COLO829 (cell line): Measurements from ENCODE around the gene FAM32A.

Source experiments
- DNase-seq: peaks from one replicate; pipeline ENCODE4 v3.0.0; 2012; ENCODE audit warnings: low spot score

The FAM32A gene

DNA sequence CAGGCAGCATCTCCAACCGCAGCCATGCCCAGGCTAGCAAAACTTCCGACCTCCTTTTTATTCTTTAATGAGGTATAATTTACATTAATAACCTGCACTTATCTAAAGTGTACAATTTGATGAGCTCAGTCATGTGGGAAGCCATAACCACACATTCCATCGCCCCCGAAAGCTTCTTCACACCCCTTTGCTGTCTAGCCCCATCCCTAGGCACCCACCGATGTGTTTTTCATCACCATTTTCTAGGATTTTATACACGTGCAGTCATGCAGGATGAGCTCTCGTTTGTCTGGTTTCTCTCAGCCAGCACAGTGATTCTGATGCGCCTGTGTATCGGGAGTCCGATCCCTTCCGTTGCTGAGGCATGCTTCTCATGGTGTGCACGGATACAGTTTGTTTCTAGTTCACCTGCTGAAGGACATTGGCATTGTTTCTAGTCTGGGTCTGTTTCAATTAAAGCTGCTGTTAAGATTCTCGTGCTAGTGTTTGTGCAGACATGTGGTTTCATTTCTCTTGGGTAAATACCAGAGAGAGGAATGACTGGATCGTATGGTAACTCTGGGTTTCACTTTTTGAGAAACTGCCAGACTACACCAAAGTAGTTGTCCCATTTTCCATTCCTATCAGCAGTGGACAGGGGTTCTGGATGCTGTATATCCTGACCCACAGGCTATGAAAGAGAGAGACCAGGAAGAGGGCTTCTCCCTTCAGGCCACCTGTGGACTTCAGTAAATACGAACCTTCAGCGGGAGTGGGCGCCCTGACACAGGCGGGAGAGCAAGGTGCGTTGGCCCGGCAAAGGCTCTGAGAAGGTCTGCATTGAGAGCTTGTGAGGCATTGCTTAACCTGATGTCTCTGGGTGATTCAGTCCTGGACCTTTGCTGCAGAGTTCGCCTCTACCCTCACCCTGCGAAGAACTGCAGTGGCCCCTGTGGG, 17.4 kb downstream of the FAM32A start:
- DNase-seq = no peak

- DNase-seq = no peak
These were observed 18.2 kb downstream of the FAM32A start for GRCh38 chr19:16203256-16204004.

DNA sequence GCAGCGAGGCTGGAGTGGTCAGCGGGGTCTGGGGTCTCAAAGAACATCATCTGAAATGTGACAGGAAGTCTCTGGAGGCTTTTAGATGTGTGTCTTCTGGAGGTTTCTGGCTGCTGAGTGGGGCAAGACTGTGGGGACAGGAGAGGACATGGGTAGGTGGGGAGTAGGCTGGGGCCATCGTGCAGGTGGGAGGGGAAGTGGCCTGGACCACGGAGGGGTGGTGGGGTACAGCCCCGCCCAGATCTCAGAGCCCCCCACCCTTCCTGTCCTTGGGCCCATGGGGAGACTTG, 18.7 kb downstream of the FAM32A start:
- no peak for DNase-seq

- DNase-seq = no peak
These were observed 20.2 kb downstream of the FAM32A start for GRCh38 chr19:16205205-16206045.

- no peak for DNase-seq
These were observed 20.9 kb downstream of the FAM32A start for GRCh38 chr19:16206046-16206605.

DNA sequence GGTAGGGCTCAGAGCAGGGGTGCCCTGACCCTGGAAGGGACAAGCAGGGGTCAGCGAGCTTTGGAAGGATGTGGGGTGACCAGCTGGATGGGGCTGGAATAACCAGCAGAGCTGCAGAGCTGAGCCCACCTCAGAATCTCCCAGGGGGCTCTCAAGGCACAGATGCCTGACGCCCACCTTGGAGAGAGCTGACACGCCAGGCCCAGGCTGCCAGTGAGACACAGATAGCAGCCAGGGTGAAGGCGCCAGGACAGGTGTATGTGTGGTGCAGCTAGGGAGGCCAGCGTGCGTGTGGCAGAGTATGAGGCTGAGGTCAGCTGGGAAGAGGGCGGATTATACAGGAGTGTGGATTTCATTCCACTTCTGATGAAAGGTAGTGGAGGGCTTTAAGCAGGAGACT, 21.4 kb downstream of the FAM32A start:
- DNase-seq = no peak

- no peak for DNase-seq
These were observed 21.9 kb downstream of the FAM32A start for GRCh38 chr19:16207063-16207462.

GRCh38 chr19:16207490-16208025, 22.3 kb downstream of the FAM32A start:
- no peak for DNase-seq

DNA sequence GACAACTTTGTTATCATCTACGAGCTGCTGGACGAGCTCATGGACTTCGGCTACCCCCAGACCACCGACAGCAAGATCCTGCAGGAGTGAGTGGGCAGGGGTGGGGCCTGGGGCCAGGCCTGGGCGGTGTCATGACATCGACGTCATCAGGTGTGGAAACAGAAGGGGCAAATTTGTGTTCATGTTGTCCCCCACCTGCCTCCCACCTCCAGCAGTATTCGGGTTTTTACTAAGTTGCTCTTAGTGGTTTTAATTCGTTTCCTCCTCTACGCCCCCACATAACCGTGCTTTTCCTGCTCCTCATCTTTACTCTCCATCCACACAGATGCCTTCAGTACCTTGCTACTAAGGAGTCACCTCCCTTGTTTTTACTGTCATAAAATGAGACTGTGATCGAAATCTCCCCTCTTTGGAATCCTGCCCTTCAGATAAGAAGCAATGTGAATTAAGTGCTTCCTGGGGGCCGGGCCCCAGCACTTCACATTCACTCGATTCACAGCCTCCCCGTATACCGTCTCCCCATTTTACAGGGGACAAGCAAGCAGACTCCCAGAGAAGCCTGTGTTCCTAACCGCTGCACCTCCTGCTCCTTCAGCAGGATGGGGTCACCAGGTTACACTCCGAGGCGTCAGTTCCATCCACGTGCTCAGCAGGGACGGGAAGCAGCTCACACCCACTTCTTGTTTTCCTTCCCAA, 23.0 kb downstream of the FAM32A start:
- no peak for DNase-seq

DNA sequence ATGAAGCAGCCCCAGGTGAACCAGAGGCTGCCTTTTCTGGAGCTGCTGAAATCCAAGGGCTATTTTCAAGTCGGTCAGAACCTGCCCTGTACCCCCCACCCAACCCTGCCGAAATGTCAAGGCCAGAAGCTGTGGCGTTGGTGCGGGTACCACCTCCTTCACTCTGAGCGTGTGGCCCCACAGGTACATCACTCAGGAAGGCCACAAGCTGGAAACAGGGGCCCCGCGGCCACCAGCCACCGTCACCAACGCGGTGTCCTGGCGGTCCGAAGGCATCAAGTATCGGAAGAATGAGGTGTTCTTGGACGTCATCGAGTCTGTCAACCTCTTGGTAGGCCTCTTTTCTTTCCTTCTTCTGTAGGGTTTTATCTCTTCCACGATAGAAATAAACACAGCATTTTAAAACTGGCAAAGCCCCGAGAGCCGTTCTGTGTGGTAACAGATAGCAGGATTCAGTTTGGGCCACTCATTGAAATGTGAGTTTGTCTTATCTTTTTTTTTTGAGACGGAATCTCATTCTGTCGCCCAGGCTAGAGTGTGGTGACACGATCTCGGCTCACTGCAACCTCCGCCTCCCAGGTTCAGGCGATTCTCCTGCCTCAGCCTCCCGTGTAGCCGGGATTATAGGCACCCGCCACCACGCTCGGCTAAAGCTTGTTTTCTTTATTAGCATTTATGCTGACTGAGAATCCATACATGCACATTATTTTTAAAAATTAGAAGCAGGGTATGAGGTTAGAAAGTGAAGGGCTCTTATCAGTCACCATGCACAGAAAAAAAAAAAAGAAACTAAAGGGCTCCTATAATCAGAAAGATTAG, 23.8 kb downstream of the FAM32A start:
- no peak for DNase-seq

DNA sequence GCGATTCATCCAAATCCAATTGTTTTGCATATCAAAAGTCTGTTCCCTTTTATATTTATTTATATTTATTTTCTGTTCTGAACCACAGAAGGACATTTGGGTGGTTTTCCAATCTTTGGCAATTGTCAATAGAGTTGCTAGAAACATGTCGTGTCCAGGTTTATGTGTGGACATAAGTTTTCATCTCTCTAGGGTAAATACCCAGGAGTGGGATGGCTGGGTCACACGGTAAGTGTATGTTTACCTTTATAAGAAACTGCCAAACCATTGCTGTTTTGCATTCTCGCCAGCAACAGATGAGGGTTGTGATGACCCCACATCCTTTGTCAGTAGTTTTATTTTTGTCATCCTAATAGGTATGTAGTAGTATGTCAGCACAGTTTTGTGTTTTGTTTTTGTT, 25.0 kb downstream of the FAM32A start:
- DNase-seq = no peak

DNA sequence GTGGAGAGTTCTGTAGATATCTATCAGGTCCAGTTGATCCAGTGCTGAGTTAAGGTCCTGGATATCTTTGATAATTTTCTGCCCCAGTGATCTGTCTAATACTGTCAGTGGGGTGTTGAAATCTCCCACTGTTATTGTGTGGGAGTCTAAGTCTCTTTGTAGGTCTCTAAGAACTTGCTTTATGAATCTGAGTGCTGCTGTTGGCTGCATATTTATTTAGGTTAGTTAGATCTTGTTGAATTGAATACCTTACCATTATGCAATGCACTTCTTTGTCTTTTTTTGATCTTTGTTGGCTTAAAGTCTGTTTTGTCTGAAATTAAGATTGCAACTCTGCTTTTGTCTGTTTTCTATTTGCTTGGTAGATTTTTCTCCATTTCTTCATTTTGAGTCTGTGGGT, 27.9 kb downstream of the FAM32A start:
- no peak for DNase-seq

DNA sequence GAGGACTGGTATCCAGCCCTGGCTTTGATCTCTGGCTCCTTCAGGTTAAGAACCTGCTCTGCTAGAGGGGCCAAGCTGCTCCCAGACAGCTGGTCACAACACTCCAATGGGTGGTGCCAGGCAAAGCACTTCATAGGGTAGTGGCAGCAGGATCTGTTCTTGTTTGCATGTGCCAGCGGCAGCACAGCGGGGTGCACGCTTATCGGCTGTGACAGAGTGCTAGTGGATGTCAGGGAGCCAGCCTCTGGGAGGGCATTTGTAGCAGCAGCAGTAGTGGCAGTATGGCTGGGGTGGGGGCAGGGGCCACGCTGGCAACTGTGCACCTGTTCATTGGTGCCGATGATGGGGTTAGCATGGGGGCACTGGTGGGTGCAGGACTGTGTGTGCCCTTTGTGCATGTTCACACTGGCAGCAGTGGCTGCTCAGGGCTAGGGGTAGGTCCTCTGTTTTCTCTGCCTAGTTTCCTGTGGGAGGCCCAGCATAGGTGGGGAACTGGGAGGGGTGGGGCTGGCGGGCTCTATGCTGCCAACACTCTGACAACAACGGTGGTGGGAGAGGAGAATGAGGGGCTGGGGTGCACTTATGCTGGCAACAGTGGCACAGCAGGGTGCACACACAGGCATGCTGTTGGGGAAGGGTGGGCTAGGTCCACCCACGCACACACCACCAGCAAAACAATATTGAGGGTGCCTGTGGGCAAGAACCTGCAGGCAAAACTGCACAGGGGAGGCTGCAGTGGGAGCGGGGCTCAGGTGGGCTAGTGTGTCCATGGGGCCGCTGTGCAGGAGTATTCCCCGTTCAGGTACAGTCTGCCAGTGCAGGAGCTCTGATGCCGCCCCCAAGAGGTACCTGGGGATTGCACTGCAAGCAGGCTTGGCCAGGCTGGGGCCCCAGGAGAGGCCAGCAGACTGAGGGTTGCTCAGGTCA, 31.8 kb downstream of the FAM32A start:
- DNase-seq = no peak

DNA sequence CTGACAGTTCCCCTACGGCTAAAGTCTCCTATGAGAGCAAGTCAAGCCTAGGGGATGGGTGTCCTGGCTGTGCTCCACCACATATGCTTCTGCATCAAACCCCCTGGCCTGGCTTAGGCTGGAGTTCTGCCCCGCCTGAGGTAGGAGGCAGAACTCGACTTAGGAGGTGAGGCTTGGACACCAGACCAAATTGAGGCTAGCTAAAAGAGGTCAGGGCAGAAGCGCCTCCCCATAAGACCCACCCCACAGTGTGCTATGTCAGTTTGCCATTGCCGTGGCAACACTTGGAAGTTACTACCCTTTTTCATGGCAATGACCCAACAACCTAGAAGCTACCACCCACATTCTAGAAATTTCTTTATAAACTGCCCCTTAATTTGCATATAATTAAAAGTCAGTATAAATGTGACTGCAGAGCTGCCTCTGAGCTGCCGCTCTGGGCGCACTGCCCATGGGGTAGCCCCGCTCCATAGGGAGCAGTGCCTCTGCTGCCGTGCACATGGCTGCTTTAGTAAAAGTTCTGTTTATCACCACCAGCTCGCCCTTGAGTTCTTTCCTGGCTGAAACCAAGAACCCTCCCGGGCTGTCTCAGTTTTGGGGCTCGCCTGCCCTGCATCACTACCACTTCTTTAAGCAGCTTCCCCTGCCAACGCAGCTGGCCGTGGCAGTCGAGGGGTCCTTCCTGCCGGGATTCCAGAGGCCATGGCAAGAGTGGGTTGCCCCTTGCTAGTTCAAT, 32.7 kb downstream of the FAM32A start:
- no peak for DNase-seq

- DNase-seq = no peak
These were observed 33.6 kb downstream of the FAM32A start for GRCh38 chr19:16218851-16219250.

GRCh38 chr19:16222806-16223205, 37.6 kb downstream of the FAM32A start:
- DNase-seq = no peak

- no peak for DNase-seq
These were observed 38.5 kb downstream of the FAM32A start for GRCh38 chr19:16223746-16224145.

- DNase-seq = no peak
These were observed 39.3 kb downstream of the FAM32A start for GRCh38 chr19:16224293-16225045.
